ENCODE measurements around the gene BRCA1.
A peak's percentile ranks its signal among the peaks of the same experiment; 100 is the strongest.
"Not testable (repeated sequence)": the region's sequence is repeated elsewhere in the genome, so short reads cannot be mapped to it uniquely, and the experiment has no call there.

Gene BRCA1

GRCh38 chr17:43125133-43125966 is at the start of gene BRCA1:
Gene BRCA1, minus strand, starts transcription at chr17:43125364. Its CDS starts 1,268 bp downstream, at chr17:43124096.
- DNase-seq (ENCODE audit: low spot score), result peak; percentile 99

- DNase-seq (ENCODE audit: low spot score), result peak; percentile 95
These were observed 46.7 kb upstream of the BRCA1 start for GRCh38 chr17:43171586-43172487.

- peak; percentile 97 for DNase-seq (ENCODE audit: low spot score)
These were observed 45.8 kb upstream of the BRCA1 start, which contains the start of gene NBR1 for GRCh38 chr17:43170766-43171585. Gene NBR1, plus strand, starts transcription at chr17:43171214. Its CDS starts 4,586 bp downstream, at chr17:43175800.

- DNase-seq (ENCODE audit: low spot score), result peak; percentile 97
These were observed 45.1 kb upstream of the BRCA1 start for GRCh38 chr17:43170140-43170765.

- DNase-seq (ENCODE audit: low spot score), result no peak
These were observed 44.5 kb upstream of the BRCA1 start for GRCh38 chr17:43169561-43170139.

DNA sequence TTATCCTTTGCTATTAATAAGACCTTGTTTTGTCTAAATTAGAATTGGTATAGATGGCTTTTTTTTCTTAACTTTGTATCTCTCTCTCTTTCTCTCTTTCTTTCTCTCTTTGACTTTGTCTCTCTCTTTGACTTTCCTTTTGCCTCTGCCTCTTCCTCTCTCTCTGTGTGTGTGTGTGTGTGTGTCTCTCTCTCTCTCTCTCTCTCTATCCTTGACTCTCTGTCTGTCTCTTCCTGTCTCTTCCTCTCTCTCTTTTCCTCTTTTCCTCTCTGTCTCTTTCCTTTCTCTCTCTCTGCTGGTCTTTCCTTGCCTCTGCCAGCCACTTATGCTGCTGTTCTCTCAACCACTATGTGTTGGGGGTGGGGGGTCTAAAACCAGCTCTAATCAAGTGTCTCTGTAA is 40.8 kb upstream of the BRCA1 start:
- DNase-seq (ENCODE audit: low spot score), result not testable (repeated sequence)

DNA sequence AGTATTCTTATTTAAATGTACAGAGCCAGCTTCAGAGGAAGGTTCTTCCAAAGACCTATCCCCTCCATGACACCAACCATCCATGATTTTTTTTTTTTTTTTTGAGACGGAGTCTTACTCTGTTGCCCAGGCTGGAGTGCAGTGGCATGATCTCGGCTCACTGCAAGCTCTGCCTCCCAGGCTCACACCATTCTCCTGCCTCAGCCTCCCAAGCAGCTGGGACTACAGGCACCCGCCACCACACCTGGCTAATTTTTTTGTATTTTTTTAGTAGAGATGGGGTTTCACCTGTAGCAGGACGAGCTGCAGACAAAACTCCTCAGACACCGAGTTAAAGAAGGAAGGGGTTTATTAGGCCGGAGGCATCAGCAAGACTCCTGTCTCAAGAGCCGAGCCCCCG is 34.8 kb upstream of the BRCA1 start:
- DNase-seq (ENCODE audit: low spot score), result not testable (repeated sequence)

- not testable (repeated sequence) for DNase-seq (ENCODE audit: low spot score)
These were observed 34.1 kb upstream of the BRCA1 start for GRCh38 chr17:43159232-43159631.

GRCh38 chr17:43155666-43156065 is 30.5 kb upstream of the BRCA1 start:
- DNase-seq (ENCODE audit: low spot score), result no peak

GRCh38 chr17:43153197-43153835 is 28.2 kb upstream of the BRCA1 start:
- not testable (repeated sequence) for DNase-seq (ENCODE audit: low spot score)

- no peak for DNase-seq (ENCODE audit: low spot score)
These were observed 26.8 kb upstream of the BRCA1 start for GRCh38 chr17:43151880-43152456.

DNA sequence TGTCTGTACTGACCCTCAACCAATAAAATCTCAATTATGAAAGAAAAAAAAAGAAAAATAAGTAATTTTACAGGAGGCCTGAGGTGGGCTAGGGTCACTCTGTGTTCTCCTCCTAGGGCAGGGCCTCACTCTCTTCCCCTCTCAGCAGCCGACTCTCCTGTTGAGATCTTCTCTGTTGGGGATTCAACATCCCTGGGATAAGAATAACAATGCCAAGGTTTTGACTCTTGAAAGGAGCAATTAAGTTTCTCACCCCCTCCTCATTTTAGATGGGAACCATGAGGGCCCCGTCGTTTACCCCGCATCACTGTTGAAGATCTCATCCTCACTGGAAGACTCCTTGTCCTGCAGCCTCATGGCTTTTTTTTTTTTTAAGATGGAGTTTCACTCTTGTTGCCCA is 21.5 kb upstream of the BRCA1 start:
- no peak for DNase-seq (ENCODE audit: low spot score)

GRCh38 chr17:43143201-43143600 is 18.0 kb upstream of the BRCA1 start:
- no peak for DNase-seq (ENCODE audit: low spot score)

- no peak for DNase-seq (ENCODE audit: low spot score)
These were observed 17.0 kb upstream of the BRCA1 start for GRCh38 chr17:43142153-43142552.

GRCh38 chr17:43140396-43141332 is 15.5 kb upstream of the BRCA1 start:
- DNase-seq (ENCODE audit: low spot score), result no peak

- DNase-seq (ENCODE audit: low spot score), result not testable (repeated sequence)
These were observed 13.4 kb upstream of the BRCA1 start for GRCh38 chr17:43138531-43138930.

DNA sequence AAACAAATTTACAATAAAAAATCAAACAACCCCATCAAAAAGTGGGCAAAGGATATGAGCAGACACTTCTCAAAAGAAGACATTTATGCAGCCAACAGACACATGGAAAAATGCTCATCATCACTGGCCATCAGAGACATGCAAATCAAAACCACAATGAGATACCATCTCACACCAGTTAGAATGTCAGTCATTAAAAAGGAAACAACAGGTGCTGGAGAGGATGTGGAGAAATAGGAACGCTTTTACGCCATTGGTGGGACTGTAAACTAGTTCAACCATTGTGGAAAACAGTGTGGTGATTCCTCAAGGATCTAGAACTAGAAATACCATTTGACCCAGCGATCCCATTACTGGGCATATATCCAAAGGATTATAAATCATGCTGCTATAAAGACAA is 11.4 kb upstream of the BRCA1 start:
- DNase-seq (ENCODE audit: low spot score), result not testable (repeated sequence)

GRCh38 chr17:43135454-43135819 is 10.3 kb upstream of the BRCA1 start:
- DNase-seq (ENCODE audit: low spot score), result no peak
